GM18858 (cell line): ENCODE data around the gene CGRRF1.

Source experiments
- ATAC-seq: cut with Tn5 transposase; IDR thresholded peaks from one replicate; pipeline ENCODE4 v1.9.1; 2021; ENCODE audit not compliant: unreplicated experiment

Gene CGRRF1

DNA sequence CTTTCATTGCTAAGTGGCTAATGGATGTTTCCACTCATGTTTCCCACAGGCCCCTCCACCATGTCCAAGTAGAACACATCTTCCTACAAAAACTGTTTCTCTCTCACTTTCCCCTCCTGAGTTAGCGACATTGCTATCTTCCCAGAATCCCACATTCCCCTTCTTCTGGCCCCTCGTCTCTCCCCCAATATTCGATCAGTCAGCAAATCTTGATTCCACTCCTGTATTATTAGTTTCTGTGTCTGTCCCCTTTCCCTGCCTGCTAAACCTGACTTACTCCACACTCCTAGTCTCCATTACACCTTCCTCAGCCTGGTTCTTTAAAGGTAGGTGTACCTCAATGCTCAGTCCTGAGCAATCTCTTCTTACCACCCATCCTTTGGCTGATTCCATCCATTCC lies 37.9 kb downstream of the CGRRF1 start:
- ATAC-seq = no peak

DNA sequence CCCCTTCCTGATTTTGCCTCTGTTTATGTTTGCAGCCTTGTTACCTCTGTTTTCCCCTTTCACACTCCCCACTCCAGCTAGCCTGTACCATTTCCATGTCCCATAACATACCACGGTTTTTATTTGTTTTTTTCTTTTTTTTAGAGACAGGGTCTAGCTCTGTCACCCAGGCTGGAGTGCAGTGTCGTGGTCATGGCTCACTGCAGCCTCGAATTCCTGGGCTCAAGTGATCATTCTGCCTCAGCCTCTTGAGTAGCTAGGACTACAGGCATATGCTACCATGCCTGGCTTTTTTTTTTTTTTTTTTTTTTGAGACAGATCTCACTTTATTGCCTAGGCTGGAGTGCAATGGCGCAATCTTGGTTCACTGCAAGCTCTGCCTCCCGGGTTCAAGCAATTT lies 38.8 kb downstream of the CGRRF1 start:
- no peak for ATAC-seq

DNA sequence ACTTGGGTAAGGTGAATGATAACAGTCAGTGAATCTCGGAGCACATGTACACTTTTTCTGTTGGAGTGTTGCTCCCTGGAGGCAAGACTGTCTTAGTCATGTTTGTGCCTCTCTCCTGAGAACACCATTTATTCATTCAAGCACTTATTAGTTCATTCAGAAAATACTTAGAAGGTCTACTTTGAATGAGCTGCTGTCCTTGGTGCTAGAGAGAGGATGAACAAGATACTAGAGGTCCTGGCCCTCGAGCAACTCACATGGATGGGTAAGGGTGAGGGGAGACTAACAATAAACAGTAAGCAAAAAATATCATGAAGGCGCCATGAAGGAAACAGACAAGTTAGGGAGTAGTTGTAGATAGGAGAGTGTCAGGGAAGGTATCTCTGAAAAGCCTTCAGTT lies 40.2 kb downstream of the CGRRF1 start:
- ATAC-seq = no peak

DNA sequence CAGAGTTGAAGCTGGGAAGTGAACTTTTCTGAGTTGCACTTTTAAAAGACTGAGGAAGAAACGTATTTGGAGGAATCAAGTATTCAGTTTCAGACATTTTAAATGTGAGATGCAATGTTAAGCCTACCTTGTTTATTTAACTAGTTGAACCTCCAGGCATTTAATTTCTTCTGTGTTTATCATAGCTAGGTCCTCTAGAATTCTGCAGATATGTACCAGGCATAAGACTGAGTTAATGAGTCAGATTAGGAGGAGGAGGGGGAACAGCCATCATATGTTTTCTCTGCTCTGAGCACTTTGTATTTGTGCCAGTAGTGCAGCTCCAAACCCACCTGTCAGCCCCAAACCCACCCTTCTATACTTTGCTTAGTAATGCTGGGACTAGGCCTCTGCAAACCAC lies 40.8 kb downstream of the CGRRF1 start:
- ATAC-seq = no peak

DNA sequence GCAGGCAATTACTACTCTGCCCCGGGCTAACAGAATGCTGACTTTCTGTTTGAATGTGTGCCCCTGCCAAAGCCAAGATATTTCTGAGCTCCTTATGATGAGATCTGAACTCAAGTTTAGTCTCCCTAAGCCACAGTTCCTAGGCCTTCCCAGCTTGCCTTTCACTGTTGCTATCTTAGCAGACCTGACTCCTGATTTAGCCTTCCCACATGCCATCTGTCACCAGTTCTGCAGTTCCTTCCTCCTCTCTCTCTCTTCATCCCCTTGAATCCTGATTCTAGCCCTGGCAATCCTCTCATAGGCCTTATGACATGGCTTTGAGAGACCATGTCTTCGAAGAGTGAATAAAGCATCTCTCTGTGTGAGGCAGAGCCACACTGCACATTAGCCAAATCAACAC lies 44.7 kb downstream of the CGRRF1 start:
- no peak for ATAC-seq

DNA sequence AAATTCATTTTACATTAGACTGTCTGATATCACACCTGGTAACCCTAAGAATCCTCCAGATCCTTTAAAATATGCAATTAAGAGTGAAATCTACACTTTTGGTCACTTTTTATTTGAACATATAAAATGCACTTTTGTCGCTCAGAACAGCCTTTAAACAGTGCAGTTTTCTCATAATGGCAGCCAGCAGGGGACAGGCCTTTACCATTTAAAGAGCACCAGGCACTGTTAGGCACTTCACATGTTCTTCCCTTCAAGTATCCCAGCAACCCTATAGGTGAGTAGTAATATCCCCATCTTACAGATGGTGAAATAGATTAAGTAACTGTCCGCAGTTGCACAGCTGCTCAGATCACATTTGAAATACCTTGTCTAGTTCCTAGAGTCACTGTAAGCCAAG lies 45.9 kb downstream of the CGRRF1 start:
- ATAC-seq = no peak

DNA sequence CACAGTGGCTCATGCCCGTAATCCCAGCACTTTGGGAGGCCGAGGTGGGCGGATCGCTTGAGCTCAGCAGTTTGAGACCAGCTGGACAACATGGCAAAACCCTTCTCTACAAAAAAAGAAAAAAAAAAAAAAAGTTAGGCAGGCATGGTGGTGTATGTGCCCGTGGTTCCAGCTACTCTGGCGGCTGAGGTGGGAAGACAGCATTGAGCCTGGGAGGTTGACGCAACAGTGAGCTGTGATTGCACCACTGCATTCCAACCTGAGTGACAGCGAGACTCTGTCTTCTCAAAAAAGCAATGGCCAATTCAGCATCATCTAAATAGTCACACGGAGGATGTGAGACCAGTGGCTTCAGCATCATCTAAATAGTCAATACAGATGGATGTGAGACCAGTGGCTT lies 46.8 kb downstream of the CGRRF1 start:
- no peak for ATAC-seq

DNA sequence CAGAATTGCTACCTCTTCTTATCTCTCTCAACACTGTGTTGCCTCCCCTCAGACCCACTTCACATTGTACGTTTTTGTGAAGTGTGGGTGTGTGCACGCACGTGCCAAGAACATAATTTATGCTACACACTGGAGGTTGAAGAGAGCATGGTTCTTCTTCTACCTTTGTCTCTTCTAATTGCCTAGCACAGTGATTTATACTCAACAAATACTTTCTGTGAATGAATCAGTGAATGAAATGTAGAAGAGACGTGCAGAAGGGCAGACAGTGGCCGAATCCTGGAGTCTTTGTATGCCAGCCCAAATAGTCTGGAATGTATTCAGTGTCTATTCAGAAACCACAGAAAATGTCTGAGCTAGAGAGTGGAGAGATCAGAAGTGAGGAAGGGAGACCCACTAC lies 52.6 kb downstream of the CGRRF1 start:
- no peak for ATAC-seq

DNA sequence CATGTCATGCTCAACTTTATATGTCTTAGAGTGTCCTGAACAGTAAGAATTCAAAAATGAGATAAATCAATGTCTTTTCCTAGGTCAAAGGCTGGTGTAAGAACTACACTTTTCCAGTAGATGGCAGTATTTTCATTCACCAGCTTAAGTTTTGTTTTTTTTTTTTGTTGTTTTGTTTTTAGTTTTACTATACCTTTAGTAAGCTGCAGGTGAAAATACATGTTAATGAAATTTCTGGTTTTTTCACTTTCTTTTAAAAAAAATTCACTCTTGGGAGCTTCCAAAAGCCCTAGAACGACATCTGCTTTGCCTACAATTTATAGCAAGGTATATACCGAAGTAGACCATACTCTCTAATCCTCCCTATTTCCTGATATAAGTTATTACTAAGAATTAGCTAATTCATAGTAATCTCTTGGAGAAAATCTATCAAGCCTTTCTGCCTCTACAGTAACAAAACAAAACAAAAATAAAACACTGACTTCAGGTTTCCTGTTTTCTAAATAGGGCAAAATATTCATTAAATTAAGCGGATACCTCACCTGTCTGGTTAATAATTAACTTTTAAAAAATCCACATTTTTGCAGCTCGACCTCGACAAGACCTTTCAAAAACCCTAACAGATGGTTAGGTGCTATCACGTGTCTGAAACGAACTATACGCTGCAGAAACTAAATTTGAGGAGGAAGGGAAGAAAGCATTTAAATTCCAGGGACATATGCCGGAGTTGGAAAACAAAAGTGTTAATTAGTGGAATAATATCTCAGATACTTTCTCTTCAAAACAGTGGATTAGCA lies 54.6 kb downstream of the CGRRF1 start:
- ATAC-seq = no peak

DNA sequence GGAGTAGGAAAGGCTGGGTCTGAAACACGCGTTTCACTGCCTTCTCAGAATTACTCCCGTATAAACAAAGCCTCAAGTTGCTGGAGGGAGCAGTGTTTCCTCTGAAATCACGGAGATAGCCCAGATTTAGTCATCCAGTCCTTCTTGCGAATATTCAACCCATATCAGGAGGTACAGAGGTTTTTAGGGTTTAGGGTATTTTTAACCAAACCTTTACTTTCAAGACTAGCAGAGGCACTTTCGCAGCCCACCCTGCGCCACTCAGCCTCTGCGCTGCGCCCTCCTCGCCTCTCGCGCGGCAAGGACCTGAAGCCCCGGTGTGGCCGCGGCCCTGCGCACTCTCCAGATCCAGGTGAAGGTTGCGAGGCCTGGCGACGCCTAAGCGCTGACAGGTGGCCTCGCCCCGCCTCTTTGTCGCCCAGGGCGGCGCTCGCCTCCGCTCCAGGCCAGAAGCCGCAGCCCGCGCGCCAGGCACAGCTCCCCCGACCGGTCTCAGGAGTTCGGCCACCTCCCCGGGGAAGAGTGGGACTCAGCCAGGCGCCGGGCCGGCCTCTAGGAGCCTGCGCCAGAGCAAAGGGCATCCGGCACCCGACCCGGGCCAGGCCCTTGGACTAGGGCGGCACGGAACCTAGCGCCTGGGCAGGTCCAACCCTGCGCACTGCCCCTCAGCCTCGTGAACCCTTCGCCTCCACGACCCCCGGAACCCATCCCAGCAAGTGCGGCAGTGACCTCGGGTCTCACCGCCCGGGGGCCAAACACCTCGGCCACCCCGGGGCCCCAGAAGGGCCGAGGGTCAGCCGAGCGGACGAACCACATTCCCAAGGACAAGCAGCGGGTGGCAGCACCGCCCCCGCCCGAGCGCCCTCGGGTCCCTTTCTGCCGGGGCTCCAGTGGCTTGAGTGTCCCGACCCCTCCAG lies 55.4 kb downstream of the CGRRF1 start:
- peak; percentile 29 for ATAC-seq

DNA sequence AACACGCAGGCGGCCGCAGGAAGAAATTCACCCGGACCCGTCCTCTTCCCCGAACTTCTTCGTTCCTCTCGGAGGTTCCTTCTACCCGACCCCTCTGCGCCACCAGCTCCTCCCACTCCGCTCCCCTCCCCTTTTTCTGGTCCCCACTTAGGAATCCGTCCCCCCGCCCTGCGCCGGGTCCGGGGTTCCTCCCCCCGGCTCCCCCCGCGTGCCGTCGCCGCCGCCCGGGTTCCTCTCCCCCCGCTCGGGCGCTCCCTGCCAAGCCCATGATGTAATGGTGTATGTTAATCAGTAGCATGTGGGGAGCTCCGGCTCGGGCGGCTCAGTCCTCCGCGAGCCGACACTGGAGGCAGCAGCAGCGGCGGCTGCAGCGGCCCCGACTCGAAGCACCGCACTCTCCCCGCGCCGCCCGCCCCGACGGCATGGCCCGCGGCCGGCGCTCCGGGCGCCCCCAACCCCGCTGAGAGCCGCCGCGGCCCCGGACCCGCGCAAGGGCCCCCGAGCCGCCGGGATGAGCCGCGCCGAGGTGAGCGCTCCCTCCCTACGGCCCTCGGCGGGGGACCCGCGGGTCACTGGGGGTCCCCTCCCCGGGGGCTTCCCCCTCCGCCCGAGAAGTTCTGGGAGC lies 56.2 kb downstream of the CGRRF1 start:
- peak; percentile 38 for ATAC-seq

DNA sequence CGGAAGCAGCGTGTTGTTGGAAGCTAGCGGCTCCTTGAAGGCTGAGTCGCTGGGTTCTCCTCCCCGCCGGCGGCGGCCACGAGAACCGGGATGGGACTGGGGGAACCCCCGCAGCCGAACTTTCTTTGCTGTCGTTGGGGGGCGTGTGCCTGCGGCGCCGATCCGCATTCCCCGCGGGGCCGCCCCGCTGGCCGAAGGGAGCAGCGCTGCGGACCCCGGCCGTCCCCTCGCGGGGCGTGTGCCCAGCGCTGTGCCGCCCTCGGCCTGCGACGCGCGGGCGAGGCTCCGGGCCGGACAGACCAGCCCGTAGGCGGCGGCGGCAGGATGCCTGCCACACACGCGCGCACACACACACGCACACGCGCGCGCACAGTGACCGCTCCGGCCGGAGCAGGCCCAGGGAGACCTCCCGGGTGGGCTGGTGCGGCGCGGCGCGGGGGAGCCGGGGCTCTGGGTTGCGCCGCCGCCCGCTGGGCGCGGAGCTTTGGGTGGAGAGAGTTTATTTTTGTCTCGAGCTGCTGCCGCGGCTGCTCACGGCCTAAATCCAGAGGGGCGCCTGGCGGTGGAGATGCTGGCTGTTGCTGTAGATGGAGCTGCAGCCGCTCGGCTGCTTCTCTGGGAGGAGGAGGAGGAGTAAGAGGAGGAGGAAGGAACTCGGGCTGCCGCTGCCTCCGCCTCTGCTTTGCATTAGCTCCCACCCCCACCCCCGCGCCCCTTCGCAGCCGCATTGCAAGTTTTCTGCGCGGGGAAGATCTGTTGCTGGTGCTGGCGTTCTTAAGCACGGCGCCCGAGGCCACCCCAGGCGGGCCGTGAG lies 56.9 kb downstream of the CGRRF1 start, which contains the start of gene SAMD4A:
Gene SAMD4A (plus strand): TSS at position 719 of the 814 bp plus-strand sequence. CDS start 789 bp downstream, outside the sequence.
- peak; percentile 30 for ATAC-seq

DNA sequence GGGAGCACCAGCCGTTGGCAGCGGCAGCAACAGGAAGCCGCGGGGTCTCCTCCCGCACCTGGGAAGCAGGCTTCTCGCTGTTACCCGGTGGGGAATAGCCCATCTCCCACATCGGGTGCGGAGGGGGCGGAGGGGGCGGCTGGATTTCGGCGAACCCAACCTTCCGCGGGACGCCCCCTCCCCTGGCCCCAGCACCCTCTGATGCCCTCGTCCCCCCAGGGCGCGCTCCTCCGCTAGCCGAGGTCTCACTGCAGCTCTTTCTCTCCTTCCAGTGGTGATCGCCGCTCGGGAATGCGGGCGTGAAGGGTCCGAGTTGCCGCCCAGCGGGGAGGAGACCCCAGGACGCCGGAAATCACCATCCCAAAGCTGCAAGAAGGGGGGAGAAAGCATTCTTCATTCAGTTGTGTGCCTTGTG lies 57.5 kb downstream of the CGRRF1 start:
- no peak for ATAC-seq

DNA sequence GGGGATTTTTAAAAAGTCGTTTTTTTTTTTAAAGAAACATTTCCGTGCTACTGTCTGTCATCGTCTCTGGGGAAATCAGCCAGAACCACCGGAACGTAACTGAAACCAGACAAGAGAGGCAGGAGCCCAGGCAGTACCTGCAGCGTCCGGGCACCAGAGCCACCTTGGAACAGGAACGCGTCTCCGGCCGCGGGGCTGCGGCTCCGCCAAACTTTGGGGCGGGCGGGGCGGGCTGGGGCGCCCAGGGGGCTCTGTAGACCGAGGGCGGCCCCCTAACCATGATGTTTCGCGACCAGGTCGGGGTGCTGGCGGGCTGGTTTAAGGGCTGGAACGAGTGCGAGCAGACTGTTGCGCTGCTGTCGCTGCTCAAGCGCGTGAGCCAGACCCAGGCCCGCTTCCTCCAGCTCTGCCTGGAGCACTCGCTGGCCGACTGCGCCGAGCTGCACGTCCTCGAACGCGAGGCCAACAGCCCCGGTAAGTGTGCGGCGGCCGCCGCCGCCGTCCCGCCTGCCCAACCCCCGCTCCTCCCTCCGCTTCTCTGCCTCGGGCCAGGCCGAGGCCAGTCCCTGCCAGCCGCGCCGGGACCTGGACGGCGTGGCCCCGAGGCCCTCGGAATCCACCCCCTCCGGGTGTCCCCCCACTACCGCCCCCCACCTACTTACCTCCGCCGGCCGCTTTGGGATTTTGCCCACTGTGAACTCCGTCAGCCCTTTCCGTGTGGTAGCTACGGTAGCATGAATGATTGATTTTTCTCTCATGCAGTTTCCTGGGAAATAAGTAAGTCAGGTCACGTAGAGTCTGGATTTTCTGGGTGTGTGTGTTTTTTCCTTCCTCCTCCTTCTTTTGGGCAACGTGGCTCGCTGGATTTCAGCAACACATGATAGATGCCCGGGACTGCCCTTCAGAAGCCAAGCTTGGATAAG lies 58.2 kb downstream of the CGRRF1 start:
- ATAC-seq = no peak

DNA sequence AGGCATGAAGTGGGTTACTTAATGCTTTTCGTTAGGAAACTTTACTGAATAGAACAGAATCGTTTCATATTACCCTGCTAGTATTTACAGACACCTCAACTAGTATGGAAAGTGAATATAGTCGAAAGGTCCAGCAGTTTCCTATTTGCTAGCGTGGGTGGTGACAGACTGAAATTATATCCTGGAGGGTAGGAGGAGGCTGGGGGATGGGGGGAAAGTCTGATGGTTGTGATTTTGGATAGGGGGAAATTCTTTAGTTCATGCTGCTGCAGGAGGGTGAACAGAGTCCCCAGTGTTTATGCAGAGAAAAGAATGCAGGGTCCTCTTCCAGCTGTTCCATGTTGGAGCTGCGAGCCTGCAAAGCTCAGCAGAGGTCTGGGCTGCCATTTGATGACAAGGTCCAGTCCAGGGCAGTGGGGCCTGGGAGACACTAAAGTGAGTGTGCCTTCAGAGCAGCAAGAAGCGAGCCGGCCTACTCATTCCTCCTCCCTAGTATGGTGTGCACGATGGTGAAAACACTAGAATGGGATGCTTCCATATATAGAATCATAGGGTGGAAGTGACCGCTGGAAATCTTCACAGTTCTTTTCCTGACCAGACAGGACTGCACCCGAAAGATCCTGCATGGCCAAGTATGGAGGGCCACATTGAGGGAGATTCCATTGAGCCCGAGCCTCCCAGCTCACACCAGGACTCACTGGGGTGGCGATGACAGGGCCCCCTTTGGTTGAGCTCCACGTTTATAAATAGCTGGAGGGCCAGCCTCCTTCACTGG lies 59.3 kb downstream of the CGRRF1 start:
- no peak for ATAC-seq

DNA sequence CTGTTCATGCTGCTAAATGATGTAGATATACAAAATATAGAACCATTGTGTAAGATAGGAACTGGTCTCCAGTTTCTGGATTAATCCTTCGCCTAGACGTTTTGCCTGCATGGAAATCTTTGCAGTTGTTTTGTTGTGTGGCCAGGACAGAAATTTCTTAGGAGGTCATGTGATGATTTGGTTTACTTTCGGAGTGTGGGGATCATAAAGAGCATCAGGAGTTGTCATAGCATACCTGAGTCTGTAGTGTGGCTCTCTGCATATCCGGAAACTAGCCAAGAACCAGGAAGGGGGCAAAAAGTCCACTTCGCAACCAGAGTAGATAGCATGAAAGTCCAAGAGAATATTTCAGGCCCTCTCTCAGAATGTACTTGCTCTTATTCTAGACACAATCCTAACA lies 60.3 kb downstream of the CGRRF1 start:
- ATAC-seq = no peak

DNA sequence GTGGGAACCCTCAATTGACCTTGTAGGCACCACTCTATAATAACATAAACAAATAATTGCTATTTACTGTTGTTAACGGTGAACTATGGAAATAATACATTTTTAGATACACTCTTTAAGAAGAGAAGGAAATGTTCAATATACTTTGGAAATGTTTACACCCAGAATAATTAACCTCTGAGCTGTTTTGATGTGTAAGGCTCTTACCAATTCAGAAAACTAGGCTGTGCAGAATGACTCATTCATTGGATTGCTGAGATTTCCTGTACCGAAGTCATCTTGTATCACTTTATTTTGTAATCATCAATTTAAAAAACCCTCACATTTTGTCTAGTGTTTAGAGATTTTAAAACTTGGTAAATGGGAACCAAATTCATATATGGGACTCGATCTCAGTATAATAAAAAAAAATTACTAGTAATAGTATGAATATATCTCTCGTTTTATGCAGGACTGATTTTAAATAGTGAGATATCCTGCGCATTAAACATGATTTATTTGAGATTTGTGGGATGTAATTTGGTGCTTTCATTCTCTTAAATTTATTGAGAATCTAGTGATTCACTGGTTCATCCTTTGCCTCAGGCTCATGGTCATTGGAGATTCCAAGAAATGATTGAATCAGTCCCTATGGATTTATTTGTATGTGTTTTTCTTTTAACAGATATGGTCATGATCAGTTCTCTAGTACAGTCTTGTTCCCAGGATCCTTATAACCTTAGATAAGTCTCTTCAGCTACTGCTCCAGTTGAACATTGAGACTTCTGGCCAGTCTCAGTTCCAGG lies 61.1 kb downstream of the CGRRF1 start:
- ATAC-seq = no peak

DNA sequence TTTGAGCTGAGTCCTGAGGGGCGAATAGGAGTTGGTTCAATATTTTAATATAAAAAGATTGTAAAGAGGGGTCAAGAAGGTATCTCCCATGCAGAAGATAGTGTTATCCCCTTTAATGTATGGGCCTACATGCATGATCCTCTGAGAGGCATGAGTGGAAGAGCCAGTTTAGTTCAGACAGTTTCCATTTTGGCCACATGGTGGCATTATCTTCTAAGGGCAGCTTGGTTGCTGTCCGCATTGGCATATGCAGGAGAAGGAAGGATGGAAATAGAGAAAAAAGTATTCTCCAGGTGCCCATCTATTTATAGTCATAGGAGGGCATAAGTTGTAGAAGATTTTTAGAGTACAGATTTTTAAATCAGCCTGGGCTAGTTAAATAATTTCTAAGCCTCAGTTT lies 62.6 kb downstream of the CGRRF1 start:
- no peak for ATAC-seq
